Adrenal gland (tissue), 5 donors: ENCODE measurements around the gene OBP2B.

ENCODE experiments used
- POLR2A ChIP-seq, 2 donors: fragments of 450-650 bp; IDR thresholded peaks; one replicate each; pipeline ENCODE4 v1.6.1; 2017; ENCODE audit warnings: antibody characterized with exemption in 2 of 2, mild to moderate bottlenecking in 2 of 2, moderate library complexity in 1 of 2
- TF ChIP-seq, protein P1 (sequence below), 6 experiments: fragments of 450-650 bp in 4 of 6; fragments of 200-600 bp in 2 of 6; sonication (generic) in 1 of 6; IDR thresholded peaks; 1 replicate in 5 of 6; 2 replicates in 1 of 6; pipeline versions ENCODE4 v1.5.1 to v1.8.0; 2016 to 2021; ENCODE audit warnings: antibody characterized with exemption in 6 of 6, mild to moderate bottlenecking in 2 of 6, moderate library complexity in 1 of 6
- donor health status: DM: no; HTN: no; CAD: no.

GRCh38 chr9:133194597-133194996 lies 14.5 kb downstream of the OBP2B start:
- TF ChIP-seq, protein P1, sequence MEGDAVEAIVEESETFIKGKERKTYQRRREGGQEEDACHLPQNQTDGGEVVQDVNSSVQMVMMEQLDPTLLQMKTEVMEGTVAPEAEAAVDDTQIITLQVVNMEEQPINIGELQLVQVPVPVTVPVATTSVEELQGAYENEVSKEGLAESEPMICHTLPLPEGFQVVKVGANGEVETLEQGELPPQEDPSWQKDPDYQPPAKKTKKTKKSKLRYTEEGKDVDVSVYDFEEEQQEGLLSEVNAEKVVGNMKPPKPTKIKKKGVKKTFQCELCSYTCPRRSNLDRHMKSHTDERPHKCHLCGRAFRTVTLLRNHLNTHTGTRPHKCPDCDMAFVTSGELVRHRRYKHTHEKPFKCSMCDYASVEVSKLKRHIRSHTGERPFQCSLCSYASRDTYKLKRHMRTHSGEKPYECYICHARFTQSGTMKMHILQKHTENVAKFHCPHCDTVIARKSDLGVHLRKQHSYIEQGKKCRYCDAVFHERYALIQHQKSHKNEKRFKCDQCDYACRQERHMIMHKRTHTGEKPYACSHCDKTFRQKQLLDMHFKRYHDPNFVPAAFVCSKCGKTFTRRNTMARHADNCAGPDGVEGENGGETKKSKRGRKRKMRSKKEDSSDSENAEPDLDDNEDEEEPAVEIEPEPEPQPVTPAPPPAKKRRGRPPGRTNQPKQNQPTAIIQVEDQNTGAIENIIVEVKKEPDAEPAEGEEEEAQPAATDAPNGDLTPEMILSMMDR (IDR thresholded peaks at IDR 0.05) = no peak
- TF ChIP-seq POLR2A (IDR thresholded peaks at IDR 0.05) = no peak
